GM21423 (cell line): ENCODE measurements around the gene SAMD4A.

Experiments used
- ATAC-seq: cut with Tn5 transposase; IDR thresholded peaks from one replicate; pipeline ENCODE4 v1.9.1; 2021; ENCODE audit warnings: mild to moderate bottlenecking, moderate library complexity; ENCODE audit not compliant: unreplicated experiment

Gene SAMD4A

GRCh38 chr14:54698966-54699530, 132.1 kb downstream of the SAMD4A start:
- no peak for ATAC-seq

GRCh38 chr14:54699735-54700134, 132.8 kb downstream of the SAMD4A start:
- no peak for ATAC-seq

DNA sequence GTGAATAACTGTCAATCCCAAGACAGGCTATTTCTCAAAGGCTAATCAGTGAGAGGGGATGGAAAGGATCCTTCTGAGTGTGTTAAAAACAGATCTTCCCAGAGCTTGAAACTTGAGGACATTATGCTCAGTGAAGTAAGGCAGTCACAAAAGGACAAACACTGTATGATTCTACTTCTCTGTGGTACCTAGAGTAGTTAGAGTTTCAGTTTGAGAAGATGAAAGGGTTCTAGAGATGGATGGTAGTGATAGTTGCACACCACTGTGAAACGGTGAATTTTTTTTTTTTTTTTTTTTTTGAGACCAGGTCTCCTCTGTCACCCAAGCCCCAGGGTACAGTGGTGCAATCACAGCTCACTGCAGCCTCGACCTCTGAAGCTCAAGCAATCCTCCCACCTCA, 133.8 kb downstream of the SAMD4A start:
- no peak for ATAC-seq

DNA sequence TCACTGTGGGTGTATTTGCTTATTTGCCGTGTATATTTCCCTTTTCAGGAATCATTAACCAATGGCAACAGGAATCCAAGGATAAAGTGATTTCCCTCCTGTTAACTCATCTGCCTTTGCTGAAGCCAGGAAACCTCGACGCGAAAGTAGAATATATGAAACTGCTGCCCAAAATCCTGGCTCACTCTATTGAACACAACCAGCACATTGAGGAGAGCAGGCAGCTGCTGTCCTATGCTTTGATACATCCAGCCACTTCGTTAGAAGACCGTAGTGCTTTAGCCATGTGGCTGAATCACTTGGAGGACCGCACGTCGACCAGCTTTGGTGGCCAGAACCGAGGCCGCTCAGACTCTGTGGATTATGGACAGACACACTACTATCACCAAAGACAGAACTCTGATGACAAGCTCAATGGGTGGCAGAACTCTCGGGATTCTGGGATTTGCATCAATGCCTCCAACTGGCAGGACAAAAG, 135.1 kb downstream of the SAMD4A start:
- no peak for ATAC-seq

GRCh38 chr14:54702492-54702891, 135.6 kb downstream of the SAMD4A start:
- ATAC-seq, result no peak

GRCh38 chr14:54703082-54703481, 136.2 kb downstream of the SAMD4A start:
- no peak for ATAC-seq

- ATAC-seq, result no peak
Measured at GRCh38 chr14:54703724-54704123, 136.8 kb downstream of the SAMD4A start.

DNA sequence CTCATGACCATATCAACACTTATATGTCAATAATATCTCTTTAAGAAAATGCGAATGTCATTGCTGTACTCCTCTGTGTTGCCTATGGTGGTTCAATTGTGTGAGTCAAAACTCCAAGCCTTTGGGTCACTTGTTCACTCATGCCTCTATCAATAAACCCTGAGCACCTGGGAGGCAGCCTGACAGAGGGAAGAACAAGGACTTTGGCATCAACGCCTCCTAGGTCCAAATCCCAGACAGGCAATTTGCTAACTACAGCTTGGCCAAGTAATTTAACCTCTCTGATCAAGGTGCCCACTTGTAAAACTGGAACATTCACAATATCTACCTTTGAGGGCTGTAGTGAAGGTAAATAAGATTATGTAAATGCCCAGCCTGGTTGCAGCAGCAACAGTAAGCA, 137.8 kb downstream of the SAMD4A start:
- ATAC-seq, result no peak

- ATAC-seq, result no peak
Measured at GRCh38 chr14:54706769-54707168, 139.8 kb downstream of the SAMD4A start.

DNA sequence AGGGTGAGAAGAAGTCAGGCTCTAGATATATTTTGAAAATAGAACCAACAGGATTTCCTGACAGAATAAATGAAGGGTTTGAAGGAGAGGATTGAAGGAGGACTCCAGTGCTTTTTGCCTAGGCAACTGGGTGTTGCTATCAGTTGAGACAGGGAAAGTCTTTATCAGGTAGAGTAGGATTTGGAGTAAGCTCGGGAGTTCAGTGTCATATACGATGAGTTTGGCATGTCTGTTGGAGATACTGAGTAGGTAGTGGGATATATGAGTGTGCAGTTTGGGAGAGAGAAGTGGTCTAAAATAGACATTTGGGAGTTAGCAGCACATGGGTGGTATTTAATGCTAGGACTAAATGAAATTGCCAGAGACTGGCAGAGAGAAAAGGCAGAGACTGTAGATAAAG, 141.2 kb downstream of the SAMD4A start:
- ATAC-seq, result no peak

DNA sequence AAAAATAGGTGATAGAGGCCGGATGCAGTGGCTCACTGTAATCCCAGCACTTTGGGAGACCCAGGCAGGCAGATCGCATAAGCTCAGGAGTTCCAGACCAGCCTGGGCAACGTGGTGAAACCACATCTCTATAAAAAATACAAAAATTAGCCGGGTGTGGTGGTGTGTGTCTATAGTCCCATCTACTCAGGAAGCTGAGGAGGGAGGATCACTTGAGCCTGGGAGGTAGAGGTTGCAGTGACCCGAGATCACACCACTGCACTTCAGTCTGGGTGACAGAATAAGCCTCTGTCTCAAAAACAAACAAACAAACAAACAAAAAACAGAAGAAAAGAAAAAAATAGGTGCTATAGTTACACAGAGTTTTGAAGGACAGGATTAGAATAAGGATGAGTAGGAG, 142.1 kb downstream of the SAMD4A start:
- no peak for ATAC-seq

DNA sequence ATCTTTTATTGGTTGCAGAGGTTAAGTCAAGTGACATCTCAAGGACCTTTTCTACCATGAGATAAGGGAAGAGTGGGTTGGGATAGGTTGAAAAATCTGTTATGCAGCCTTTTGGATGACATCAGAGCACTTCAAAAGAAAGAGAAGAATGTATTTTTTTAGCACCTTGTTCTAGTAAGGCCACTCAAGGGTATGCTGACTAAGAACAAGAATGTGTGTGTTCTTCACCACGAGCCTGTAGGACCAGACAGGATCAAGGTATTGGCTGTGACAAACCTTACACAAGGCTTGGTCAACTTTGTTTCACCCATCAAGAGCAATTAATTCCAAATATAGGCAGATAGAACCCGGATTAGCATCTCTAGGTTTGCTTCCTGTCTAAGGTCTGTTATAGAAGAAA, 142.5 kb downstream of the SAMD4A start:
- ATAC-seq, result peak; percentile 79

- no peak for ATAC-seq
Measured at GRCh38 chr14:54709867-54710266, 142.9 kb downstream of the SAMD4A start.

- no peak for ATAC-seq
Measured at GRCh38 chr14:54711312-54711711, 144.4 kb downstream of the SAMD4A start.

DNA sequence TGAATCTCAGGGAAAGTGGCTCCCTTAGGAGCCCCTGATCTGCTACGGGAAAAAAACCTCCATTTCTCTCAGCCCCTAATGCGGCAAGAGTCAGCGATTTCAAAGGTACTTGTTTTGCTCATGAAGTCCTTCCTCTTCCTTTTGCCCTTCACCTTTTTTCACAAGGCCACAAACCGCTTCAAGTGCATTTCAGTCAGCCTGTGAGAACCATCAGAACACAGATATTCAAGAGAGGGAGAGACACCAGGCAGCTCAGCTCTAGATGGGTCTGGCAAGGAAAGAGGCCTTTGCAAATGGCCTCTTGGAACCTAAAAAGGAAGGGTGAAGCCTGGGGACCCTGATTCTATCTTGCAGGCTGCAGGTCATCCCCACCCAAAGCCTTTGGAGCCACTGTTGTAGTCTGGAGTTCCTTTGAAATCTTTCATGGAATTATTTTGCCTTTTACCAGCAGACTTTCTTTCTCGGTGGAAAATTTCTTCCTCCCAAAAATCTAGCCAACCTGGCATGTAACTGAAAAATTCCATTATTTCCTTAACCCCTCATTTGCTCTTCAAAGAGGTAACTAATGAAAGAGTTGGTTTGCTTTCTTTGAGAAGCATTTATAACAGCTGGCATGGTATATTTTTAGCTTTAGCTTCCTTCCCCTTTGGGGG, 145.0 kb downstream of the SAMD4A start:
- ATAC-seq, result no peak

DNA sequence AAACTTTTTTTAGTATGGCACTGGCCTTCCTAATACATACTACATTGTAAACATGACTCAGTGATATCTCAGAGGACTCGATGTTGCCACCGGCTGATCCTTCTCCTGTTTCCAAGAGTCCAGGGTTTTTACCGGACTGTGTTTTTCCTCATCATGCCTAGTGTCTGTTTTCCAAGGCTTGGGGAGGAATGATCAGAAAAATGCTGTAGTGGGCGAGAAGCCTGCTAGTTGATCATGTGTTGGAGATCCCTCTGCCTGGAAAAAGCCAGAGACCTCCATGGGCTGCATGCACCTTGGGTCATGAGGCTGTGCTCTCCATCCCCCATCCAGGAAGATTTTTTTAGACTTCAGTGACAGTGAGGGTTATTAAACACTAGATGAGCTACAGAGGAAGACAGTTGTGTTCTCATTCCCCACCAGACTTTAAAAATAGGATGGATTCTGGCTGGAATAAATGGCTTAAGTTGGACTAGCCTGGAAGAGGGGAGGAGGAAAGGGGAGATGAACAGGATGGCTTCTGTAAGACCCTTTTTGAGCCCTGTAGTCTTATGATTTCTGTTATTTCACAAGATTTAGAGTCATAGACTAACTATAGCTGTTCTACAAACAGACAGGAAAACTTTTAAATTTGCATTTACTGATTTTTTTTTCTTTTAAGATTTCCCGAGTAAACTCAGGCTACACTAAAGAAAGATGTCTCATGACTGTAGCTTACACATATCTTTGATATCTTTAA, 145.7 kb downstream of the SAMD4A start:
- ATAC-seq, result no peak

GRCh38 chr14:54713379-54713778, 146.5 kb downstream of the SAMD4A start:
- no peak for ATAC-seq

DNA sequence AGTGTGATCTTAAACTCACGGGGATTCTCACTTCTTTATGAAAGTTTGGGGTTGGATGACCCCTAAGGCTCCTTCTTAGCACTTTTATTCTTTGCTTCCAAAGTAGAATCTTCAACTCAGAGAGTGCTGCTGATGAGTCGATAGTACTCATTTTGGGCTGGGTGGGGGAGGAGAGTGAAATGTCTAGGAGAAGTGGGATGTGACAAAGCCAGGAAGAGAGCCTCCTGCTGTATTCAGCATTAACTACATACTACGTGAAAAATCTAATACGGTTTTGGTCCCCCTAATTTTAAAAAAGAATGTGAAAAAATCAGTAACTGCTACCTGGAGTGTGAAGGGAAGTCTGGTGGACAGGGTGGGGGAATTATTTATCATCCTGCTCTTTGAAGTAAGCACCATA, 148.3 kb downstream of the SAMD4A start:
- no peak for ATAC-seq

DNA sequence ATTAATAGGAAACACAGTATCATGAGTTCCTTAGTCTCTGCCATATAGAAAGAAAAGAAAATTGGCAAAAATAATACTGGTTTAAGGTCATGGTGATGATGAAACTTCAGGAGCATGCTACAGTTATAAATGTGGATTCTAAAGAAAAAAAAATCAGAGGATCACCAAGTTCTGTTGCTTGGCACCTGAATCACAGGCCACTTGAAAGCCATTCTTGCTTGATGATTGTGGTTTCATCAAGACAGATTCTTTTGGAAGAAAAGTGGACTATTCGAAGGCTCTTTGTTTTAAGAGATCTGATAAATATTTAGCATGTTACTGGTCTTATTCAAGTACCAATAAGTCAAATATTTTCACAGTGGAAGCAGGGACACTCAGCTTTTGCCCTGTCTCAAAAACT, 148.9 kb downstream of the SAMD4A start:
- no peak for ATAC-seq

- no peak for ATAC-seq
Measured at GRCh38 chr14:54716862-54717261, 149.9 kb downstream of the SAMD4A start.

DNA sequence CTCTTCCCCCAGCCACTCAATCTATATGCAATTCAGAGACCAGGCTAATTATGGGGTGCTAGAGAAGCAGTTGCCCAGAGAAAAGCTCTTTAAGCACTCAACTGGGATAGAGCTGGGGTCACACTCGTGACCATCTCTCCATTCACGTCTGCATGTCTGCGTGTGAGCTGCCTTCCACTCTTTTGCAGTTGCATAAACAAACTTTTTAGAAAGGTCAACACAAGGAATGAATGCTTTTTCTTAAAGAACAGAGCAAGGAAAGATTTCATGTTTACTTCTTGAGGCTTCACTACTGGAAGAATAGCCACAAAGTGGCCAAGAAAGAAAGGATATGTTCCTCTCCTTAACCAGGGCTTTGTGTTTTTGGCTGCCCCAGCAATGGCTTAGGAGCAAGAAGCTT, 151.1 kb downstream of the SAMD4A start:
- ATAC-seq, result no peak

DNA sequence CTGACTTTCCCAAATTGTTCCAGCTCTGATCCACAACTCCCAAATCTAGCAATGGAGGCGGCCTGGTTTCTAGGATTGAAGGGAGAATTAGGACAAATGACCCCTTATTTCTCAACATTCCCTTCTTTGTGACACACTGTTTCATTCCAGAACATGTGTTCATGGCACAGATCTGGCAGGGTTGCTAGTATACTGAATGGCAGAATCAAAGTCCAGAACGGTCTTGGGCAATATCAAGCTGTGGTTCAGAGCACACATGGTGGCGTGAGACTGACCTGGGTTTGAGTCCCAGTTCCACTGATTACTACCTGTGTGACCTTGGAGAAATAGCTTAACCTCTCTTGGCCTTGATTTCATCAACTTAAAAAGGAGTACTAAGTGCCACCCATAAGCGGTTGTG, 152.5 kb downstream of the SAMD4A start:
- no peak for ATAC-seq
